Brain microvascular endothelial cell (primary cell): Measurements from ENCODE around the gene GRID1.

ENCODE experiments used
- DNase-seq: peaks from one replicate; pipeline ENCODE4 v3.0.0-alpha.2; 2020
- H3K27ac ChIP-seq: fragments of 250-450 bp; sonication (Bioruptor Pico); 2 replicates; pipeline ENCODE4 v1.5.1; 2020; ENCODE audit warnings: mild to moderate bottlenecking, moderate library complexity
- H3K27me3 ChIP-seq: fragments of 250-450 bp; sonication (Bioruptor Pico); replicated peaks from 2 replicates; pipeline ENCODE4 v1.5.1; 2020; ENCODE audit warnings: mild to moderate bottlenecking
- H3K36me3 ChIP-seq: fragments of 250-450 bp; sonication (Bioruptor Pico); replicated peaks from 2 replicates; pipeline ENCODE4 v1.5.1; 2020; ENCODE audit warnings: mild to moderate bottlenecking
- H3K4me3 ChIP-seq: 2 replicates; pipeline ENCODE4 v1.5.1; 2011; ENCODE audit warnings: low read depth, mild to moderate bottlenecking, control low read depth, low read length, moderate library complexity
- in situ Hi-C: cut with HindIII; loops from 2 replicates; pipeline ENCODE4 v1.10.0; 2017; ENCODE audit warnings: low sequenced_read_pairs, low pct_ligation_motif_present
- TF ChIP-seq, protein P1 (sequence below): IDR thresholded peaks from 2 replicates; pipeline ENCODE4 v1.5.1; 2011; ENCODE audit warnings: low read depth, mild to moderate bottlenecking, moderate library complexity, low read length, control low read depth, inconsistent platforms; ENCODE audit errors: missing control alignments

Gene GRID1

DNA sequence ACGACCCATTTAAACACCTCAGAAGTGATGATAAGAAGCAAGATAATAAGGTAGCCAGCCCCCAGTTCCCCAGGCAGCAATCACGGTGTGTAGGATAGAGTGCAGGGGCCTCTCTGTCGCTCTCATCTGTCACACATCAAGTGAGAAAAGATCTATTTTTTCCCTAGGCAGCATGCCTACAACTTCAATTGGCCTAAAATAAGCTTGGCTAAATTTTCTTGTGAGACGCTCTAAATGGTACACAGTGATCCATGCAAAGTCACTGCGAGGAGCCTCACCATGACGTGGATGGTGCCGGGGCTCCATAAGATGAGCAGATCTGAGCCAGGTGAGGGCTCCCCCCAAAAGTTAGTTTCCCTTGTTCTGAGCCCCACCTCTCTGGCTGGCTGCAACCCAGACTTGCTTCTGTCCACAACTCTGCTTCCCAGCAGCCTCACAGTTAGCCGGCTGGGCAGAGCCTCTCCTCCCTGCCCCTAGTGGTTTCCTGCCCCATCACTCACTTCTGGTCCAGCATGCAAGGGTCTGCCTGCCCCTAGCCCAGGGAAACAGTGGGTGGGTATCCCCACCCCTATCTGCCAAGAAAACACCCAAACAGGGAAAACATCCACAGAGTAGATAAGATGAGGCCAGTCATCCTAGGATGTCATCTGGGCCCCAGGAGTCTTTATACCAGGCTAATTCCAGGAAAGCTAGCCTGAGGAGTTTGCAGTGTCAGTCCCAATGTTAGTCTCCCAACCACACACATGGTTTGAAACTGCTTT, 342.1 kb downstream of the GRID1 start:
- no peaks in the 10 kb centered on the region for H3K27me3 ChIP-seq

GRCh38 chr10:86023931-86024280, 342.7 kb downstream of the GRID1 start:
- Histone ChIP-seq H3K4me3 (no peak overlapping the region), H3K36me3 (no peaks in the 10 kb centered on the region), H3K27ac (no peak overlapping the region), H3K27me3 (no peaks in the 10 kb centered on the region)
- TF ChIP-seq, protein P1, sequence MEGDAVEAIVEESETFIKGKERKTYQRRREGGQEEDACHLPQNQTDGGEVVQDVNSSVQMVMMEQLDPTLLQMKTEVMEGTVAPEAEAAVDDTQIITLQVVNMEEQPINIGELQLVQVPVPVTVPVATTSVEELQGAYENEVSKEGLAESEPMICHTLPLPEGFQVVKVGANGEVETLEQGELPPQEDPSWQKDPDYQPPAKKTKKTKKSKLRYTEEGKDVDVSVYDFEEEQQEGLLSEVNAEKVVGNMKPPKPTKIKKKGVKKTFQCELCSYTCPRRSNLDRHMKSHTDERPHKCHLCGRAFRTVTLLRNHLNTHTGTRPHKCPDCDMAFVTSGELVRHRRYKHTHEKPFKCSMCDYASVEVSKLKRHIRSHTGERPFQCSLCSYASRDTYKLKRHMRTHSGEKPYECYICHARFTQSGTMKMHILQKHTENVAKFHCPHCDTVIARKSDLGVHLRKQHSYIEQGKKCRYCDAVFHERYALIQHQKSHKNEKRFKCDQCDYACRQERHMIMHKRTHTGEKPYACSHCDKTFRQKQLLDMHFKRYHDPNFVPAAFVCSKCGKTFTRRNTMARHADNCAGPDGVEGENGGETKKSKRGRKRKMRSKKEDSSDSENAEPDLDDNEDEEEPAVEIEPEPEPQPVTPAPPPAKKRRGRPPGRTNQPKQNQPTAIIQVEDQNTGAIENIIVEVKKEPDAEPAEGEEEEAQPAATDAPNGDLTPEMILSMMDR, result no peak
- DNase-seq, result no peak
- in situ Hi-C loops, result no loop called here

More for the DNA sequence above, 342.1 kb downstream of the GRID1 start:
- in situ Hi-C loops, result no loop called here
- no peak overlapping the region for H3K4me3 ChIP-seq
- TF ChIP-seq, protein P1, result no peak
- no peak for DNase-seq
- no peak overlapping the region for H3K27ac ChIP-seq
- no peaks in the 10 kb centered on the region for H3K36me3 ChIP-seq

DNA sequence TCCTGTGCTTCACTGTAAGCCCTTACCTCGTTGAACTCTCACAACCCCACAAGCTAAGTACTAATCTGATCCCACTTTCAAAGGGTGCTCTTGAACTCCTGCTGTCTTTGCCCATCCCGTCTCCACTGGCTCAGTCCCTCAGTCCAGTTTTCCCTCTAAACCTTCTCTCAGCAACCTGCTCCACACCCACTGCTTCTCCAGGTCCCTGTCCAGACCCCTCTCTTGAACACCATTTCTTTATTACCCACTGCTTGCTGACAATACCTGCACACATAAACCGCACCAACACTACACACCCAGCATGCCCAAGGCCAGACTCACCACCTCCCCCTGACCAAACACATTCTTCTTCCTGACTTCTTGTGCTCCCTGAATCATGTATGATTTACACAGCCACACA, 343.3 kb downstream of the GRID1 start:
- Histone ChIP-seq H3K27ac (no peak overlapping the region), H3K36me3 (no peaks in the 10 kb centered on the region), H3K27me3 (no peaks in the 10 kb centered on the region), H3K4me3 (no peak overlapping the region)
- DNase-seq, result no peak
- TF ChIP-seq, protein P1, result no peak
- in situ Hi-C loops, result no loop called here

- Histone ChIP-seq H3K27me3 (no peaks in the 10 kb centered on the region), H3K4me3 (no peak overlapping the region), H3K27ac (no peak overlapping the region), H3K36me3 (no peaks in the 10 kb centered on the region)
- DNase-seq, result no peak
- TF ChIP-seq, protein P1, result no peak
- in situ Hi-C loops, result no loop called here
Measured at GRCh38 chr10:86022906-86023305, 343.7 kb downstream of the GRID1 start.

DNA sequence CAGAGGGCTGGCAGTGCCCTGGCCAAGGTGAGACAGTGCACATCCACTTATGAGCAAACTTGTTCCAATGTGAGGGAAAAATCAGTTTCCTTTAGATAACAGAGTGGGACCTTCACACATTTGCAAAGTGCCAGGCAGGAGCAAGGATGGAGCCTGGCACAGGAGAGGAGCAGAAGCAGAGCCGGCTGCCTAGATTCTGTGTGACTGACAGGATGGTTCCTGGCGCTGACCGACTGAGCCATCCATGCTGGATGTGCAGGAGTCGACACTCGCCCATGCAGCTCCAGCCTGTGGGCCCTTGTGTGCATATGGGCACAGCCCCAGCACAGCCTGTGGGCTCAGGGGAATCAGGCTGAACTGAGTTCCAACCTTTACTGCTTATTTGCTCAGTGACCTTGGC, 346.5 kb downstream of the GRID1 start:
- Histone ChIP-seq H3K27ac (no peak overlapping the region), H3K36me3 (no peaks in the 10 kb centered on the region), H3K27me3 (no peaks in the 10 kb centered on the region), H3K4me3 (no peak overlapping the region)
- in situ Hi-C loops, result no loop called here
- TF ChIP-seq, protein P1, result no peak
- DNase-seq, result no peak

DNA sequence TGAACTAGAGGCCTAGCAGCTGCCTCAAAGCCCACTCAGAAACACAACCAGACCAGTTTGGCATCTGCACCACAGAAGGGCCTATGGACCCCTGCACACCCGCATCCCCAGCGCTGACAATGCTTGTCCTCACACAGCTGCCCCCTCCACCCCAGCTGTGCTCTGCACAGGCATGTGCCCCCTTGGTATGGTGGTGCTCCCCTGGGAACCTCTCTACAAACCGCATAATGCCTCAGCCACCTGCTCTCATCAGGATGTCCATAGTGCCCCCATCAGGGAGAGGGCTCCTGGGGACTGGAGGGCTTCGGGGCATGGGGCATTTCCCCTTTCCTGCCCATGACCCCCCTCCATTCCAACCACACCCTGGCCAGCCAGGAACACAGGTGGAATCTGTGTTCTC, 347.5 kb downstream of the GRID1 start:
- TF ChIP-seq, protein P1, result no peak
- in situ Hi-C loops, result no loop called here
- DNase-seq, result no peak
- Histone ChIP-seq H3K36me3 (no peaks in the 10 kb centered on the region), H3K27ac (no peak overlapping the region), H3K4me3 (no peak overlapping the region), H3K27me3 (no peaks in the 10 kb centered on the region)
